Stimulated activated CD8-positive, alpha-beta memory T cell treated with anti-CD3 and anti-CD28 coated beads, Interleukin-15, amount 100 ng/mL, for 48 hours (primary cell): ENCODE data around the gene FPGS.
"Not testable (repeated sequence)": the region's sequence is repeated elsewhere in the genome, so short reads cannot be mapped to it uniquely, and the experiment has no call there.

Experiments used
- DNase-seq, 2 donors: peaks; one replicate each; pipeline ENCODE4 v3.0.0-alpha.2; 2020; ENCODE audit warnings: low read depth in 2 of 2

FPGS gene

DNA sequence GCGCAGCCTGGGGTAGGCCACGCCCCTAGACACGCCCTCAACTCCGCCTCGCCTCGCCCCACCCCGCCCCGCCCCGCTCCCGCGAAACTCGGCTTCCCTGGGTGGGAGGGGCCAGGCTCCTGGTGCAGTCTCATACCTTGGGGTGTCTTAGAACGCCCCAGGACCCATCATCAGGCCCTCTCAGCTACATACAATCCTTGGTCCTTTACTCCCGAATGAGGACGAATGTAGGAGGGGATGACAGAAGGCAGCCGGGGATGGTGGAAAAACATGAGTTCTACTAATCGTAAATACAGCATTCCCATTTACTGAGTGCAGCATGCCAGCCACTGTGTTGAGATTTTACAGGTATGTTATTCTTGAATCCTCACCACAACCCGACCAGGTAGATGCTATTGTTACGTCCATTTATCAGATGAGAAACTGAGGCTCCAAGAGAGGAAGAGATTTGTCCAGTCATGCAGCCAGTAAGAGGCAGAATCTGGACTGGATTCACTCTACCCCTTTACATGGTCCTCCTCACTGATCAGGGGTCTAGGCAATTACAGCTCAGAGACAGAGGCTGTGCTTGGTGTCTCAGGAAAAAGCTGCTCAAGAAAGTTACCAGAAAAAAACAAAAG lies 31.0 kb upstream of the FPGS start:
- no peak for DNase-seq

DNA sequence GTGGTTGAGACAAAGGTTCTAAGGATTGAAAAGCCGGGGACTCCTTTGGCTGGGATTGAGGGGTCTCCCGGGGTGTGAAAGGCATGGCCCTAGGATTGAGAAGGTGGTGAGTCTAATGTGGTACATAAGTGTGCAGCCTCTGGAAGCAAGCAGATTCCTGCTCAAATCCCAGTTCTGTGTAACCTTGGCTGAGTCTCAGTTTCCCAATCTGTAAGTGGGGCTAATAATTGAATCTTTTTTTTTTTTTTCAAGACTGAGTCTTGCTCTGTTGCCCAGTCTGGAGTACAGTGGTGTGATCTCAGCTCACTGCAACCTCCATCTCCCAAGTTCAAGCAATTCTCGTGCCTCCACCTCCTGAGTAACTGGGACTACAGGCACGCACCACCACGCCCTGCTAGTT lies 30.1 kb upstream of the FPGS start:
- no peak for DNase-seq

DNA sequence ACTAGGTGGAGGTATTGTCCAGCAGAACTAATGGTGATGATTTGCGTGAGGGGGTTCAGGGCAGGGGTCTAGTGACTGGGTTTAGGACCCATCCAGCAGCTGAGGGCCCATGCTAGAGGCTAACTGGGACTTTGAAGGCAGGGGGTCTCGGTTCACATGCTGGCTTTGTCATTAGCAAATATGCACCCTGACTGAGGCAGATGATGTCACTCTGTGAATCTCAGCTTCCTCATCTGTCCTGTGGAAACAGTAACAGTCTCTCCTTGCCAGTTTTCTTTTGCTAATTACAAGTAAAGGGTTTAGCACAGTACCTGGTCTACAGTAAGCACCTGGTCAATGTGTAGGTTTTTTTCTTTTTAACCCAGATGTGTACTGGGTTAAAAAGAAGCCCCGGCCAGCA lies 29.4 kb upstream of the FPGS start:
- no peak for DNase-seq

DNA sequence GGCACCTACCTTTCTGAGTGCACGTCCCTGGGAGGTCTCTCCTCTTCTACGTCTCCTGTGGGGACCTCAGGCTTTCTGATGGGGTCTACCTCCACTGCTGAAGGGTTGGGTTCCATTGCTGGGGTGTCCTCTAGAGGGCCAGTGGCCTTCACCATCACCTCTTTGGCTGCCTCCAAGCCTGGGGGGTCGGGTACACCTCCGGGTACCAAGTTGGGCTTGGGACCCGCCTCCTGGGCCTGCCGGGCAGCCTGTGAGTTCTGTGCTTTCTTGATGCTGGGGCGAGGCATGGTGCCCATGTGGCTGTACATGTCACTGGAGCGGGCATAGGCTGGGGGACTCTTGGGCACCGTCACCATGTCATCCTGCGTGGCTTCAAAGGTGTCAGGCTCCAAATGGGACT lies 28.7 kb upstream of the FPGS start:
- no peak for DNase-seq

DNA sequence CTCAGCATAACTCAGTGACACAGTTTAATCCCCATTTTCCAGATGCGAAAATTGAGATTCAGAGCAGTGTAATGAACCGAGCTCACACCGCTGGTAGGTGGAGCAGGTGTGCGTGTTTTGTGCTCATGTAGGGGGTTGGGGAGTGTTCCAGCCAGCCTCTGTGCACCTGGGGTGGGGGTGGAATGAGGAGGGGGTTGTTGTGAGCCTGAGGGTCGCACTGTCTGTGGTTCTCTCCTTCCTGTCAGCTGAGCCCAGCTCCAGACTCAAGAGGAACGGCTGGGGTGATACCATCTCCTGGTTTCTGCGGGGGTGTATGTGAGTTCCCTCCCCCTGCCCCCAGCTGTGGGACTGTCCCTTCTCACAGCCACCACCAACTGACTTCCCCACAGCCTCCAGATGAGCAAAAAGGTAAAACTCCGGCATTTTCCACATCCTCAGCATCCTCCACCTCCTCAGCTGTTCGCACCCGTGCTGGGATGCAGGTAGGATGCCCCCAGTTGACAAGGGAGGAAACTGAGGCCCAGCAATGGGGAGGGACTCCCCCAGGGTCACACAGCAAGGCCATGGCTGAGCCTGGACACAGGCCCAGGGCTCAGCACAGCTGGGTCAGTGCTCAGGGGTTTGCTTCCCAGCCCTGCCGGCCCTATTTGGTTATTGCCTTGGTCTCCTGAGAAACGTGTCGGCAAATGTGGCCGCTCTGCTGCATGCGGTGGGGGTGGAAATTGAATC lies 26.3 kb upstream of the FPGS start:
- DNase-seq = peak in 1 of 2 donors; percentile 61

DNA sequence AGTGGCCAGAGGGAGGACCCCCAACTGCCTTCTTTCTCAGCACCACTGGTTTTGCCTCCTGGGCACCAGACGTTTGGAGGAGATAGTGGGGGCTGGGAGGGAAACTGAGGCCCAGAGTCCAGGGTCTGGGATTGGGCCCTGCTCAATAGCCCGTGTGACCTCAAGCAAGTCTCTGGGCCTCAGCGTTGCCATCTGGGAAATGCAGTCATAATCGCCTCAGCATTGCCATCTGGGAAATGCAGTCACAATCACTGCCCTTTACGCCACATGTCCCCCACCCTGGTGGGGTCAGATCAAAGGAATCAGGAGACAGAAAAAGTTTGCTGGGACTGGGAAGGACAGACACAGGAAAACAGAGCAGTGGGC lies 25.8 kb upstream of the FPGS start:
- no peak for DNase-seq

DNA sequence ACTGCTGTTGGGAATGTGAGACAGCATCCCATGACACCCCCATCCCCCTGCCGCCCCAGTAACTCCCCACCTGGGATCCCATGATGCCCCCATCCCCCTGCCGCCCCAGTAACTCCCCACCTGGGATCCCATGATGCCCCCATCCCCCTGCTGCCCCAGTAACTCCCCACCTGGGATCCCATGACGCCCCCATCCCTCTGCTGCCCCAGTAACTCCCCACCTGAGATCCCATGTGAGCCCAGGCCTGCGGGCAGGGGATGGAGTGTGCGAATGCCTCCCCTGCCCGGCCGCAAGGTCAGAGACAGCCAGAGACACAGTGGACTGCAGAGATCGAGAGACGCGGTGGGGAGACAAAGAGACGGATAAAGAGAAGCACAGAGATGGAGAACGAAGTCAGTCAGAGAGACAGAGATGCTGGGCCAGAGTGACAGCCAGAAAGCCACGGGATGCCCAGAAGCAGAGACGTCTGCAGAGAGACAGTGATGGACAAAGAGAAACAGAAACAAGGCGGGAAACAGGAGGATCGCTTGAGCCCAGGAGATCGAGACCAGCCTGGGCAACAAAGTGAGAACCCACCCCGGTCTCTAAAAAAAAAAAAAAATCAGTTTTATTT lies 25.2 kb upstream of the FPGS start:
- DNase-seq = no peak

DNA sequence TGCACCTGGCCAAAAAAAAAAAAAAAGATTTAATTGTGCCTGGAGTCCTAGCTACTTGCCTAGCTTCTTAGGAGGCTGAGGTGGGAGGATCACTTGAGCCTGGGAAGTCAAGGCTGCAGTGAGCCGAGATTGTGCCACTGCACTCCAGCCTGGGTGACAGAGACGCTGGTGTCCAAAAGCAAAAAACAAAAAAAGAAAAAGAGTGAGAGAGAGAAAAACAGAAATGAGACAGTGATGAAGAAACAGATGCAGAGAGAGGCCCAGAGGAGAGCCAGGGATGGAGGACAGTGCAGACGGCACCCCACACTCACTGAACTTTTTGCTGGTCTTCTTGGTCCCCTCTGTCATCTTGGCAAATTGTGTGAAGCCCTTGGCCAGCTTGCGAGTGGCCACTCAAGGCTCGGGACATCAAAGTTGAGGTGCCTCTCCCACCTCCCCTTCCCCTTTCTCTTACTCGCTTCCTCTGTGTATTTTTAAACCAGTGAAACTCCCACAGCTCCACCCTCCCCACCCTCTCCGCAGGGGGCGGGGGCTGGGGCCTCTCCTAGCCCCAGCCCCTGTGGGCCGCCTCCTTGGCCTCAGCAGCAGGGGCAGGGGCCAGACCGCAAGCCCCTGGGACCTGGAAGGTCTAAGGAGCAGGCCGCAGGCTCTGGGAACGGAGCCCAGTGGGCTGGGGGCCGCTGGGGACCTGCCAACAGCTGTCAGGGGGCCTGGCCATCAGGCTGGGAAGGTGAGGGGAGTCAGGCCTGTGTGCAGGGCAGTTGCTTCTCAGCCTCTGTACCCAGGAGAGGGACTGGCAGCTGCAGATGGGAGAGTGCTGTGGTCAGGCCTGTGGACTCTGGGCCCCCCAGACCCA lies 24.2 kb upstream of the FPGS start, which contains the start of gene SH2D3C:
Gene SH2D3C (minus strand): TSS at position 387 of the 856 bp plus-strand sequence. CDS start 39 bp downstream, at position 348.
- DNase-seq = no peak

DNA sequence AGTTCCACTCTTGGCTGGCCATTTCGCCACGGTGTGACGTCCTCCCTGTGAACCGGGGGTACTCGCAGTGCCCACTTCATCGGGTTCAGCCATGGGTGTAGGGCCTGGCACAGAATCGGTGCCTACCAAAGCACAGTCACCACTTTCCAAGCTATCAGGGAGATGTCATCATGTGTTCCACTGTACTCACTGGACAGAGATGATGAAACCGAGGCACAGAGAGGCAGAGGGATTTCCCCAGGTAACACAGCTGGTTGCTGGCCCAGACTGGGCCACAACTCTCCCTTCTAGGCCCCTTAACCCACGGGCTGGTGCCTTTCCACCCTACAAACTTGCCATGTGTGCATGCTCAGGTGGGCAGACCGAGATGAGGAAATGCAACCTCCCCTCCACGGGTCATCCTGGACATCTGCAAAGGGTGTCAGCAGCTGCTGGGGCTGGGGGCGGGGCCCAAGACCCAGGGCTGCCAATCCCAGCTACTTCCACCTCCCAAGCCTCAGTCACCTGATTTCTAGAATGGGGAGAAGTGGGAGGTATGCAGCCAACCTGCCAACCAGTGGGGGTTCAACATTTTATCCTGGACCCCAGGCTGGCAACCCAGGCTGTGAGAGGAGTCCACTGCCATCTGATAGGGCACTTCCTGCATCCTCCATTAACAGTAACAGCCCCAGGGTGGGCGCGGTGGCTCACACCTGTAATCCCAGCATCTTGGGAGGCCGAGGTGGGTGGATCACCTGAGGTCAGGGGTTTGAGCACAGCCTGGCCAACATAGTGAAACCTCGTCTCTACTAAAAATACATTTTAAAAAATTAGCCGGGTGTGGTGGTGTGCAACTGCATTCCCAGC lies 23.3 kb upstream of the FPGS start:
- DNase-seq = peak; percentile 53 to 61

DNA sequence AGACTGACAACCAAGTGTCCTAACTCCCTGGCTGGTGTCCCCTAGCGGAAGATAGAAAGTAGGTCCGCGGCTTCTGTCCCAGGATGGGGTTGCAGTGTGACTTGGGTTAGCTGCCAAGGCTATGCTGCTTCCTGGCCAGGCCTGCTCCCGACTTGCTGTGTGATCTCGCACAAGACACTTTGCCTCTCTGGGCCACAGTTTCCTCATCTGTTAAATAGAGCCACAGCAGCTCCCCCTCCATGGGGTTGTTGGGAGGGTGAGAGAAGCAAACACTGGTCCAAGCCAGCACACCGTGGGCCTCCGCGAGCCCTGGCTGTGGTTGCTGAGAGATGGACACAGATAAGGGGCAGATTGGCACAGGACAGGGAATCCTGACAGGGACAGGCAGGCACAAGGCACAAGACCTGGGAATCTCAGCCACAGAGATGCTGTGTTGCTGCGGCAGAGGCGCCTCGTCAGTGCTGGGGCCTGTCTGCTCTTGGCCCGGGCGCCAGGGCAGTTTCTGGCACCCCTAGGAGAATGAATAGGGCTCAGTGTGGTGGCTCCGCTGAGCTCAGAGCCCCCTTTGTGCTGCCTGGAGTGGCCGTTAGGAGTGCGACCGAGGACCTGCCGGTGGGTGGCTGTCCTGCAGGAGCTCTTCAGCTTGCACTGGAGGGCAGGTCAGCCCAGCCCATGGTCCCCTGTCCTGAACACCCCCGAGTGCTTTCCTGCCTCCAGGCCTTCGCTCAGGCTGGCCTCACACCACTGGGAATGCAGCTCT lies 22.4 kb upstream of the FPGS start:
- no peak for DNase-seq

DNA sequence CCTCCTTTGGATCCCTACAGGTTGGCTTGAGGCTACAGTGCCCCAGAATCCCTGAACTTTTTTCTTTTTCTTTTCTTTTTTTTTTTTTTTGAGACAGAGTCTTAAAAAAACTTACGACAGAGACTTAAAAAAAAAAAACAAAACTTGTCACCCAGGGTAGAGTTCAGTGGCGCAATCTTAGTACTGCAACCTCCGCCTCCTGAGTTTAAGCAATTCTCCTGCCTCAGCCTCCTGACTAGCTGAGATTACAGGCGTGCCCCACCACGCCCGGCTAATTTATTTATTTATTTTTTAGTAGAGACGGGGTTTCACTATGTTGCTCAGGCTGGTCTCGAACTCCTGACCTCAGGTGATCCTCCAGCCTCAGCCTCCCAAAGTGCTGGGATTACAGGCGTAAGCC lies 21.8 kb upstream of the FPGS start:
- not testable (repeated sequence) for DNase-seq

DNA sequence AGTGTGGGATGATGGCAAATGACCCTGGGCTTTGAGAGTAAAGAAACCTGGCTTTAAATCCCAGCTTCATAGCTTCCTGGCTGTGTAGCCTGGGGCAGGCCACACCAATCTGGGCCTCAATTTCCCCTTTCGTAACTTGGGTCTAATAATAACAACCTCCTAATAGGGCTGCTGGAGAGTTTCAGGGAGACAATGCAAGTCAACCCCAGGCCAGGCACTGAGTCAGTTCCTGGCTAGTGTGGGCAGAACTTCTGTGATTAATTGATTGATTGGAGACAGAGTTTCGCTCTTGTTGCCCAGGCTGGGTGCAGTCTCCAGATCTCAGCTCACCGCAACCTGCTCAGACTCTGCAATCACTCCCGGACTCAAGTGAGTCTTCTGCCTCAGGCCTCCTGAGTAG lies 20.9 kb upstream of the FPGS start:
- DNase-seq = no peak

DNA sequence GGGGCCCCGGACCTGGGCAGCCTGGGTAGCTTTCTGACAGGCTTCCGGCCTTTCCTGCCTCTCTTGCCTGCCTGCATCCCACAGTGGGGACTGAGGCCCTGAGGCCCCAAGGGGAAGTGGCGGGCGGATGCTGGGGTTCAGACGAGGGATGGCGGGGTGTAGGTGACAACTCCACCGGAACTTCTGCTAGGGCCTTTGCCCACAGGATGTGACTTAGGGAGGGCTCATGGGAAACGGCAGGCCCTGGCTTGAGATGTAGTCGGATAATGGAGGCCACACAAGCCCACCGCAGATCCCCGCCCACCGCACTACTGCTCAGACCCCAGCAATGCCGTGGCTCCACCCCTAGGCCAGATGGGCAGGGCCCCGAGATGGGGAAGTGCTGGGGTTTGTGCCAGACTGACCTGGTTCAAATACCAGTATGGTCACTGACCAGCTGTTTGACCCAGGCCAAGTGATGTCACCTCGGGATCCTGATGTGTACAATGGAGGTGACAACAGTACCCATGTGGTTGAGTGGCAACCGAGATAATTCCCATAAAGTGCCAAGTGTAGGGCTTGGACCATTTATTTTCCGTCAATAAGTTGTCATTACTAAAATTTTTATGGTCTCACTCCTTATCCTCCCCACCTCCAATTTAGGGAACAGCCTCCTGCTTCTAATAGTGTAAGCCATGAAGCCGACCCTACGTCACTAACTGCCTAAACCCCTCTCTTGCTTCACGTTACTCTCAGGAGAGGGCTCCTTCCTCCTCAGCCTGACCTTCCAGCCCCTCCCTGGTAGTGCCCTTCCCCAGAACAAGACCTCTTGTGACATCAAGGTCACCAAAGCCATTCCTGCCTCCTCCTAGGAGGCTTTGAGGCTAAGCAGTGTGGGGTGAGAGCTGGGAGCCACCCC lies 19.3 kb upstream of the FPGS start:
- DNase-seq = peak; percentile 76 to 80

DNA sequence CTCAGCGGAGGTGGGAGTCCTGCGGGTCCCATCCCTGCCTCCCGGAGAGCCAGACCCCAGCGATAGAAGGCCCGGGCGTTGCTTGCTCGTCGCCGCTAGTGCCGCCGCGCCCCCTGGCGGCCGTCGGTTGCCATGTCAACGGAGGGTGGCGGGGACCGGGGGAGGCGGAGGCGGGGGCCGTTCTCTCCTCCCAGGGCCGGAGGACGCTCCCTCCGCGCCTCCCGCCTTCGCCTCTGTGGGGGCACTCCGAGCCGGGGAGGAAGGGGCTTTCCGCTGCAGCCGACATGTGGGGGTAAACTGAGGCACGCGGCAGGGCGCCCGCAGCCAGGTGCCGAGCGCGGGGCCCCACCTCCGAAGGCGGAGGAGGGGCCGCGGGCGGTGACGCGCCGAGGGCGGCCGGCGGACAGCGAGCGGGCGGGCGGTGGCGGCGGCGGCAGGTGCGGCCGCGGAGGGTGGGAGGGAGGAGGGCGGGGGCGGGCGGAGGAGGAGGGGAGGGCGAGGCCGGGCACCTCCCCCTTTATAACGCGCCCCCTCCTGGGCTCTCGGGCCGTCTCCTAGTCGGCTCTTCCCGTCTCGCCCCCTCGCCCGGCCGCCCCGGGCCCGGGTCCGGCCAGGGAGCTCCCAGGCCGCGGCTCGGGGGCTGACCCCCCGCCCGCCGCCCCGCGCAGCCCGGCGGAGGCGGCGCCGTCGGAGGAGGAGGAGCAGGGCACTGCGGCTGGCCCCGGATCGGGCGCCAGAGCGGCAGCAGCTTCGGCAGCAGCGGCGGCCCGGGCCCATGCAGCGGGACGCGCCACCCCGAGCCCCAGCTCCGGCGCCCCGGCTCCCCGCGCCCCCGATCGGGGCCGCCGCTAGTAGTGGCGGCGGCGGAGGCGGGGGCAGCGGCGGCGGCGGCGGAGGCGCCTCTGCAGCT lies 17.4 kb upstream of the FPGS start:
- peak; percentile 80 to 85 for DNase-seq

DNA sequence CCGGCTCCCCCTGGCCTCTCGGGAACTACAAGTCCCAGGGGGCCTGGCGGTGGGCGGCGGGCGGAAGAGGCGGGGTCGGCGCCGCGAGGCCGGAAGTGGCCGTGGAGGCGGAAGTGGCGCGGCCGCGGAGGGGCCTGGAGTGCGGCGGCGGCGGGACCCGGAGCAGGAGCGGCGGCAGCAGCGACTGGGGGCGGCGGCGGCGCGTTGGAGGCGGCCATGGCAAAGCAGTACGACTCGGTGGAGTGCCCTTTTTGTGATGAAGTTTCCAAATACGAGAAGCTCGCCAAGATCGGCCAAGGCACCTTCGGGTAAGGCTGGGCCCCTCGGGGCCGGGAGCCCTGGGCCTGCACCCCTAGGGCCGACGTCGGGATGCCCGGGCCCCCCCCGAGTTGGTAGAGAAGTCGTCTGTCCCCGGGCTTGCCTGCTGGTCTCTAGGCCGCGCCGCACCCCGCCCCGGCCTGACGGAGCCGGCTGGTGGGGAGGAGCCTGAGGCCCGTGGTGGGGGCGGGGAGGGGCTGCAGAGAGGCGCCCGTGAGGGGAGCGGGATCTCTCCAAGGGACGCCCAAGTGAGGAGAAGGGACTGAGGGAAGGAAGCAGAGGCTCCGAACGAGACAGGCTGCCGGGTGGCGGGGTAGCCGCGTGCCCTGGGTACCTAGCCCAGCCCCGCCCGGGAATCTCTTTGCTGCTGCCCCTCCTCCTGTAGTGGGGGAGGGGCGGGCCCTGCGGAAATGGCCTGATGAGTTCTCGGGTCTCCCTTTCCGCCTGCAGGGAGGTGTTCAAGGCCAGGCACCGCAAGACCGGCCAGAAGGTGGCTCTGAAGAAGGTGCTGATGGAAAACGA lies 16.5 kb upstream of the FPGS start, which contains the start of gene CDK9:
Gene CDK9 (plus strand): TSS at position 102 of the 840 bp plus-strand sequence. CDS start 115 bp downstream, at position 217.
- DNase-seq = peak; percentile 88 to 92

DNA sequence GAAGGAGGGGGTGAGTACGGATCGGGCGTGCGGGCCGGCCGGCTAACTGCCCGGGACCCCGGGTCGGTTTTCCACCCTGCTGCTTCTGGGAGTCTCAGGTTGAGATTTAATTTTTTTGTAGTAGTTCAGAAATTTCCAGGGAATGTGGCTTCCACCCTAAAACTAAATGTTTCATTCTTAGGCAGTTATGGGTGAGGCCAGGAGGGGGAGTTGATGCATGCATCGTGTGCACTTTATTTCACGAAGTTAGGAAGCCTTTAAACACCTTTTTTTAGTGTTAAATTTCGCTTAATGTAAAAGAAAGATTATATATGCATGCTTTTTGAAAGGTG lies 15.9 kb upstream of the FPGS start:
- no peak for DNase-seq

DNA sequence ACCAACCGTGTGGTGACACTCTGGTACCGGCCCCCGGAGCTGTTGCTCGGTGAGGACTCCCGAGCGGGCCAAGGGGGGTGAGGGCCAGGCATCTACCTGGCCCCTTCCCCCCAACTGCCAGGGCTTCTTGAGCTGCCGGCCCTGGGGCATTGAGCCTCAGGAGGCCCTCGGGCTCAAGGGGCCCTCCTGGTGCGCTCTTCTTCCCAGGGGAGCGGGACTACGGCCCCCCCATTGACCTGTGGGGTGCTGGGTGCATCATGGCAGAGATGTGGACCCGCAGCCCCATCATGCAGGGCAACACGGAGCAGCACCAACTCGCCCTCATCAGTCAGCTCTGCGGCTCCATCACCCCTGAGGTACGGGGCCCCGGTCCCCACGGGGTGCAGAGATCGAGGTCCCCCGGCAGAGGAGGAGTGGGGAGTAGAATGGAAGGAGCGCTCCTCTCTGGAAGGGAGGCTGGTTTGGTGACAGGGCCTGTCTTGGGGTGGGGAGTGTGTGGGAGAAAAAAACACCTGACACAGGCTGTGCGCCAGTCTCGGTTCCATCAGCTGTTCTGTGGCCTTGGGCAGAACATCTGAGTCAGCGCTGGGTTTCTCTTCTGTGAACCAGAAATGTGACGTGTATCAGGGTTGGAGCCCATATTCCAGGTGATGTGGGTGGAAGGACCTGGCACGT lies 14.2 kb upstream of the FPGS start:
- DNase-seq = peak; percentile 62 to 72
